GM23248 (cell line): ENCODE results near the gene TMEM163.

ENCODE experiments used
- EZH2 ChIP-seq: fragments of 200-600 bp; sonication (generic); IDR thresholded peaks from 2 replicates; pipeline ENCODE4 v1.6.1; 2018; ENCODE audit warnings: antibody characterized with exemption, mild to moderate bottlenecking; ENCODE audit not compliant: insufficient read depth, poor library complexity, severe bottlenecking
- EZH2phosphoT487 ChIP-seq: fragments of 200-600 bp; sonication (generic); IDR thresholded peaks from 2 replicates; pipeline ENCODE4 v1.6.1; 2018; ENCODE audit warnings: antibody characterized with exemption, moderate library complexity, mild to moderate bottlenecking, low read depth; ENCODE audit not compliant: insufficient read depth

GRCh38 chr2:134592377-134592776, 126.4 kb downstream of the TMEM163 start:
- TF ChIP-seq EZH2phosphoT487, result no peak
- TF ChIP-seq EZH2, result no peak
